Activated T-helper 1 cell treated with anti-CD3 and anti-CD28 coated beads, Interleukin-12 subunit alpha, Interleukin-12 subunit beta, Interleukin-2, Interleukin-4 antibody, amounts not matched to agents 30 ng/mL and 10 ng/mL and 1 ng/mL, durations not matched to agents 14 hours and 24 hours and 36 hours (primary cell): ENCODE measurements around the gene YPEL2. TPM values are rescaled to one million over a fixed set of nuclear protein-coding genes. Genes with fewer than 3 reads are reported as not detected.
"Not testable (repeated sequence)": the region's sequence is repeated elsewhere in the genome, so short reads cannot be mapped to it uniquely, and the experiment has no call there.

Experiments used
- DNase-seq: peaks from one replicate; pipeline ENCODE4 v3.0.0; 2021; ENCODE audit warnings: low spot score
- H3K27ac Mint-ChIP-seq: one replicate; pipeline ENCODE4 v1.8.0; 2021; ENCODE audit warnings: mild to moderate bottlenecking, mixed read lengths
- H3K27me3 Mint-ChIP-seq: one replicate; pipeline ENCODE4 v1.8.0; 2022; ENCODE audit warnings: mild to moderate bottlenecking, moderate library complexity, mixed read lengths; ENCODE audit not compliant: insufficient read depth
- H3K36me3 Mint-ChIP-seq: one replicate; pipeline ENCODE4 v1.8.0; 2021; ENCODE audit warnings: low read depth, mixed read lengths
- H3K4me1 Mint-ChIP-seq: one replicate; pipeline ENCODE4 v1.8.0; 2021; ENCODE audit warnings: low read depth, mixed read lengths
- H3K4me3 Mint-ChIP-seq: one replicate; pipeline ENCODE4 v1.8.0; 2021; ENCODE audit warnings: mild to moderate bottlenecking, moderate library complexity, mixed read lengths
- H3K9me3 Mint-ChIP-seq: one replicate; pipeline ENCODE4 v1.8.0; 2021; ENCODE audit warnings: mixed read lengths
- intact Hi-C: fragments of 100-400 bp; cut with micrococcal nuclease; formaldehyde crosslinking; loops from one replicate; pipeline ENCODE4 v1.15.1; 2024
- total RNA-seq: library from RNA; stranded (reverse); gene quantifications from 2 replicates; pipeline ENCODE4 v1.2.3, GENCODE V29; 2022

The YPEL2 gene
- total RNA-seq, 1 donor from 2014 or later: 7.4 TPM

- peaks cover 5% of the 10 kb centered on the region for H3K36me3 Mint-ChIP-seq
- no peaks in the 10 kb centered on the region for H3K27me3 Mint-ChIP-seq
- intact Hi-C loops: no loop called here
- no peaks in the 10 kb centered on the region for H3K9me3 Mint-ChIP-seq
- H3K27ac Mint-ChIP-seq: no peak overlapping the region
- no peaks in the 10 kb centered on the region for H3K4me1 Mint-ChIP-seq
- no peak overlapping the region for H3K4me3 Mint-ChIP-seq
- no peak for DNase-seq
These were observed 66.0 kb downstream of the YPEL2 start for GRCh38 chr17:59397316-59398073.

- H3K4me3 Mint-ChIP-seq: no peak overlapping the region
- peaks cover 7% of the 10 kb centered on the region for H3K36me3 Mint-ChIP-seq
- no peaks in the 10 kb centered on the region for H3K9me3 Mint-ChIP-seq
- DNase-seq: no peak
- H3K27me3 Mint-ChIP-seq: no peaks in the 10 kb centered on the region
- H3K27ac Mint-ChIP-seq: no peak overlapping the region
- intact Hi-C loops: no loop called here
- H3K4me1 Mint-ChIP-seq: no peaks in the 10 kb centered on the region
These were observed 68.5 kb downstream of the YPEL2 start for GRCh38 chr17:59399914-59400313.

DNA sequence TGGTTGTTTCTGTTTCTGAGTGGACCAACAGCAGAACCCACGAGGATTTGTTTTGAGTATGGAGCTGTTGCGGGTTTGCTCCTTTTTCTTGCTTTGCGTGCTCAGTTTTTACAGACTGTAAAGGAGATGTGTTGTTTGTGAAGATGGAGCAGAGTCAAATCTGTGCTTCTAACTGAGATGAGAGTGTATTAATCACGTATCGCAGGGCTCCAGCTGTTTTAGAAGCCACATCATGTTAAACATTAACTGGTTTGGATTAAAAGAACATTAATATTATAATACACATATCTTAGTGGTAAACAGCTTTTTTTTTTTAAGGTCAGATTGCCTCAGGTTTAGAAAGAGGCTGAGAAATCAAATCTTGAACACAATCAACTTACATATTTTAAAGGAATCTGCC, 69.4 kb downstream of the YPEL2 start:
- H3K27ac Mint-ChIP-seq: no peak overlapping the region
- intact Hi-C loops: no loop called here
- no peak overlapping the region for H3K4me3 Mint-ChIP-seq
- peaks cover 7% of the 10 kb centered on the region for H3K36me3 Mint-ChIP-seq
- H3K27me3 Mint-ChIP-seq: no peaks in the 10 kb centered on the region
- no peaks in the 10 kb centered on the region for H3K9me3 Mint-ChIP-seq
- DNase-seq: no peak
- no peaks in the 10 kb centered on the region for H3K4me1 Mint-ChIP-seq

GRCh38 chr17:59401274-59401673, 69.8 kb downstream of the YPEL2 start:
- H3K4me3 Mint-ChIP-seq: no peak overlapping the region
- no peak overlapping the region for H3K27ac Mint-ChIP-seq
- H3K4me1 Mint-ChIP-seq: no peaks in the 10 kb centered on the region
- no peaks in the 10 kb centered on the region for H3K27me3 Mint-ChIP-seq
- no peak for DNase-seq
- peaks cover 7% of the 10 kb centered on the region for H3K36me3 Mint-ChIP-seq
- H3K9me3 Mint-ChIP-seq: no peaks in the 10 kb centered on the region
- intact Hi-C loops: no loop called here

- no peak for DNase-seq
- Mint-ChIP-seq H3K27ac (no peak overlapping the region), H3K4me1 (no peaks in the 10 kb centered on the region), H3K4me3 (no peak overlapping the region), H3K9me3 (no peaks in the 10 kb centered on the region), H3K36me3 (peaks cover 7% of the 10 kb centered on the region), H3K27me3 (no peaks in the 10 kb centered on the region)
- intact Hi-C loops: no loop called here
These were observed 70.3 kb downstream of the YPEL2 start for GRCh38 chr17:59401725-59402124.

DNA sequence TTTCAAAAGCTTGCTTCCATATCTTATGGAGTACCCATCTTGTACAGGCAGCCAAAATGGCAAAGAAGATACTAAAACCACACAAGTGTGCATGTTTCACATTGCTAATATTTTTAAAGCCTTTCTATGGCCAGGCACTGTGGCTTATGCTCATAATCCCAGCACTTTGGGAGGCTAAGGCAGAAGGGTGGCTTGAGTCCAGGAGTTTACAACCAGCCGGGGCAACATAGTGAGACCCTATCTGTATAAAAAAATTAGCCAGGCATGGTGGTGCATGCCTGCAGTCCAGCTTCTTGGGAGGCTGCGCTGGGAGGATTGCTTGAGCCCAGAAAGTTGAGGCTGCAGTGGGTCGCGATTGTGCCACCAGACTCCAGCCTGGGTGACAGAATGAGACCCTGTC, 71.3 kb downstream of the YPEL2 start:
- Mint-ChIP-seq H3K27me3 (no peaks in the 10 kb centered on the region), H3K4me3 (no peak overlapping the region), H3K36me3 (peaks cover 4% of the 10 kb centered on the region), H3K9me3 (no peaks in the 10 kb centered on the region), H3K27ac (no peak overlapping the region), H3K4me1 (no peaks in the 10 kb centered on the region)
- no peak for DNase-seq
- intact Hi-C loops: no loop called here

GRCh38 chr17:59404471-59404870, 73.0 kb downstream of the YPEL2 start:
- H3K36me3 Mint-ChIP-seq: peaks cover 4% of the 10 kb centered on the region
- no peak for DNase-seq
- H3K27ac Mint-ChIP-seq: no peak overlapping the region
- no peaks in the 10 kb centered on the region for H3K4me1 Mint-ChIP-seq
- H3K4me3 Mint-ChIP-seq: no peak overlapping the region
- no peaks in the 10 kb centered on the region for H3K9me3 Mint-ChIP-seq
- H3K27me3 Mint-ChIP-seq: no peaks in the 10 kb centered on the region
- intact Hi-C loops: no loop called here

DNA sequence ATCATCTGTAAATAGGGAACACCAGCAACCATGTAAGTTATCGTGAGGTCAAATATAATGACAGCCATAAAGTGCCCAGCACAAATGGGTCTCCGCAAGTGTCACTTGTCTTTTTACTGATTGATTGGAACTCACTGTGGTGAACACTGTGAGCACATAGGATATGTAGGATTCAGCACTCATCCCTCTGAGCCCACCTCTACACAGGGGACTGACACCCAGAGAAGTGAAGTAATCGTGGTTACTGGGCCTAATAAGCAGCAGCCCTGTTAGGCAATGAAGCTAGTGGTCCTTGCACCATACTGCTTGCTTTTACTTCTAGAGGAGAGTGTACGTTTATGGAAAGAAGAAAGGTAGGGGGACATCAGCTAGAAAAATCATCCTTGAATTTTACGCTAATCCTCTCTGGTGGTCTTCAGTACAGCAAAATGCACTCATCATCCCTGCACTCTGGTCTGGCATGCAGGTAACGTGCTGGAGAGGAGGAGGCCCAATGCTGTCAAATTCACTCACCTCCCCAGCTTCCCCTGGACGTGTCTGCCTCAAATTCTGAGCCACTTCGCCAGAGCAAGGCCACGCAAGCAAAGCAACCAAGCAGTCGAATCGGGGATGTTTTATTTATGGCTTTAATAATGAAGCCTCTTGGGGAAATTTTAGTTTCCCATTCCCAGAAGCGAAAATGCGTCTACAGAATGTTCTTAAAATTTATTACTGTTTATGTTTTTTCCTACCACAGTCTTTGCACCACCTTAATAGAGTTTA, 74.7 kb downstream of the YPEL2 start:
- Mint-ChIP-seq H3K27ac (no peak overlapping the region), H3K27me3 (no peaks in the 10 kb centered on the region), H3K9me3 (peaks cover 6% of the 10 kb centered on the region), H3K4me3 (no peak overlapping the region), H3K4me1 (no peaks in the 10 kb centered on the region), H3K36me3 (peaks cover 3% of the 10 kb centered on the region)
- intact Hi-C loops: no loop called here
- DNase-seq: no peak

- Mint-ChIP-seq H3K27ac (no peak overlapping the region), H3K9me3 (peaks cover 8% of the 10 kb centered on the region), H3K36me3 (peaks cover 3% of the 10 kb centered on the region), H3K27me3 (no peaks in the 10 kb centered on the region), H3K4me1 (no peaks in the 10 kb centered on the region), H3K4me3 (no peak overlapping the region)
- intact Hi-C loops: no loop called here
- no peak for DNase-seq
These were observed 75.4 kb downstream of the YPEL2 start for GRCh38 chr17:59406808-59407381.

DNA sequence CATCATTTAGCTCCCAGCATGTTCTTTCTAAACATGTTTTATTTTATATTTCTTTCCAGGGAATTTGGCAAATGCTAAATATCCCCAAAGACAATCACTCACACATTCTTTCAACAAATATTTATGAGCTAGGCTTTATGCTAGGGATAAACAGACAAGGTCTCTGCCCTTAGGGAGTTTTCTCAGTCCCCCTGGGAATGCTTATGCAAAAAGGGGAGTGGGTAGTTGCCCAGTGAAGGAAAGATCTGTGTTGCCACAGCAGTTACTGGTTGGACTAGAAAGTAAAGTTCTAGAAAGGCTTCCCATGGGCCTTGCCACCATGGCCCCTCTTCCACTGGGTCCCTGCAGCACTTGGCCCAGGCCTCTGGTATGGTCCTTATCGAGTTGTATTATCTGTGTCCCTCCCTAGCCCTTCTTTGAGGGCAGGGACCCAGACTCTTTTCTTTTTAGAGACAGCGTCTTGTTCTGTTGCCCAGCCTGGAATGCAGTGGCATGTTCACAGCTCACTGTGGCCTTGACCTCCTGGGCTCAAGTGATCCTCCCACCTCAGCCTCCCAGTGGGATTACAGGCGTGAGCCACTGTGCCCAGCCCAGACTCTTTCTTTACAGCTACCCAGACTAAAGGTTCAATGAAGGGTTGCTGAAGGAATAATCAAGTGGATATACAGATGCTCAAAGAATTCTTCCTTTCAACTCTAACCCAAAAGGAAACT, 78.0 kb downstream of the YPEL2 start:
- Mint-ChIP-seq H3K27me3 (no peaks in the 10 kb centered on the region), H3K4me1 (no peaks in the 10 kb centered on the region), H3K9me3 (peaks cover 8% of the 10 kb centered on the region), H3K36me3 (no peaks in the 10 kb centered on the region), H3K4me3 (no peak overlapping the region), H3K27ac (no peak overlapping the region)
- no peak for DNase-seq
- intact Hi-C loops: no loop called here

DNA sequence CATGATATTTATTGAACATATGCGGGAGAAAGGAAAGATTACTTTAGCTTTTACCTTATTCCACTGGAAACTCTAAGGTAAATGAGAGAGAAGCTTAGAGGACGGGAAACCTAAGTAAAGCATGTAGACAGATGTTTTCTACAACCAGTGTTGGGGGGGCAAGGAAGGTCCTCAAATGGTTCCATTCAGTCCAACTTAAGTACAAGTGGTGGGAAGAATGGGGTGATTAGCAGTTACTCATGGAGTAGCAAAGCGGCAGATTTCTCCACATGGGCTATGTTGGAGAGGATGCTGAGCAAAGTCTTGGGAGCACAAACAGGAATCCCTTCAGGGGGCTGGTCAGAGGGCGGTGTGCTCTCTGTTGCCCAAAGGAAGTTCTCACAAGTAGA, 78.6 kb downstream of the YPEL2 start:
- Mint-ChIP-seq H3K9me3 (peaks cover 8% of the 10 kb centered on the region), H3K27me3 (no peaks in the 10 kb centered on the region), H3K4me1 (peaks cover 3% of the 10 kb centered on the region), H3K27ac (no peak overlapping the region), H3K4me3 (no peak overlapping the region), H3K36me3 (no peaks in the 10 kb centered on the region)
- intact Hi-C loops: no loop called here
- DNase-seq: no peak

GRCh38 chr17:59412431-59412830, 81.0 kb downstream of the YPEL2 start:
- intact Hi-C loops, DNase-seq: not testable (repeated sequence)

More at GRCh38 chr17:59412431-59412830, 81.0 kb downstream of the YPEL2 start:
- not testable (repeated sequence) for H3K4me1 Mint-ChIP-seq, H3K36me3 Mint-ChIP-seq, H3K9me3 Mint-ChIP-seq, H3K27ac Mint-ChIP-seq, H3K27me3 Mint-ChIP-seq, H3K4me3 Mint-ChIP-seq
